GM12801 (cell line): ENCODE results near the gene CAMK1D.

ENCODE experiments used
- CTCF ChIP-seq: IDR thresholded peaks from one replicate; pipeline ENCODE4 v1.5.1; 2011; ENCODE audit warnings: control low read depth; ENCODE audit not compliant: insufficient read length; ENCODE audit errors: extremely low read depth

CAMK1D gene

GRCh38 chr10:12401466-12401865, 52.1 kb downstream of the CAMK1D start:
- no peak for TF ChIP-seq CTCF

DNA sequence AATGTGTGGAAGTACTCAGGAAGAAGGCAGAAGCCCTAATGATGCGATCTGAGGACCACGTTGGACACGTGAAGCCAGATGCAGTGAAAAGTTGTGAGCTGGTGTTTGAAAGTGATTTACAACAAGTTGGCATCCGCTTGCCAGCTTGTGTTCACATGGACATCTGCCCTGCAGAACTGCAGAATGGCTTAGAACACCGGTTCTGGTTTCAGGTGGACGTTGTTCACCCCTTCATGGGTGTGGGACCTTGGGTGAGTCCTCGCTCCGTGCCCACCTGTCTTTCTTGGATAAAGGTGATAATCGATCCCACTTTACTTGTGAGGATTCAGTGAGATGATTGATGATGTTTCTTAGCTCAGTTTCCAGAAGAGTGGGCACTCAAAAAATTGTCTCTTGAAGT, 53.8 kb downstream of the CAMK1D start:
- TF ChIP-seq CTCF, result no peak

- no peak for TF ChIP-seq CTCF
These were observed 56.3 kb downstream of the CAMK1D start for GRCh38 chr10:12405342-12406320.

GRCh38 chr10:12406764-12407400, 57.5 kb downstream of the CAMK1D start:
- no peak for TF ChIP-seq CTCF

DNA sequence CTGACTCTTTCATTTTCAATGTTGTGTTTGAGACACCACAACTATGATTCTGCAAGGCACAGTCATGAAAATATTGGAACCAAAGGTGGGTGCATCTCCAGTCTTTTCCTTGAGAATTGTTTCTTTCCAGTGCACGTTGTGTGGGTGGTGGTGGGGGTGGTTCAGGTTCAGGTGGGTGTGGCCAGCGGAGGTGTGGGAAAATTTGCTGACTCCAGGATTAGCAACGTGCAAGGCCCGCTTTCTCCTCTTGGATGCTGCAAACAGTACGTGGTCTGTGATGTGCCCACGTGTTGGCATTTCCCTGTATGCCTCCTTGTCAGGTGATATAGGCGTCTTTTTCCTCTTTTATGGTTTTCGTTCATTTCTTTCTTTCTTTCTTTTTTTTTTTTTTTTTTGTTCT, 59.1 kb downstream of the CAMK1D start:
- no peak for TF ChIP-seq CTCF

DNA sequence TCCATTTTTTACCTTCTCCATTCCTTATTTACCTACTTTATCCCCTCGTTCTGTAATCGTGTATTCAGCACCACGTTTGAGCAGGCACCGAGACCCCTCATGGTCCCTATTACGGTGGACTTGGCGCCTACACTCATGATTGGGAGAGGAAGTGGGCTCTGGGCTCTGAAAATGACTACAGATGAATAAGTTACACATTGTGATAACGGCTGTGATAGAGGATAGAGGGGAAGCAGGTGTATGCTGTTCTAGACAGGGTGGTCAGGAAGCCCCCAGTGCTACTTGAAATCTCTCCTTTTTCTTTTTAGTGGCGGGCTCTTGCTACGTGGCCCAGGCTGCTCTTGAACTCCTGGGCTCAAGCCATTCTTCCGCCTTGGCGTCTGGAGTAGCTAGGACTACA, 59.8 kb downstream of the CAMK1D start:
- TF ChIP-seq CTCF, result no peak

DNA sequence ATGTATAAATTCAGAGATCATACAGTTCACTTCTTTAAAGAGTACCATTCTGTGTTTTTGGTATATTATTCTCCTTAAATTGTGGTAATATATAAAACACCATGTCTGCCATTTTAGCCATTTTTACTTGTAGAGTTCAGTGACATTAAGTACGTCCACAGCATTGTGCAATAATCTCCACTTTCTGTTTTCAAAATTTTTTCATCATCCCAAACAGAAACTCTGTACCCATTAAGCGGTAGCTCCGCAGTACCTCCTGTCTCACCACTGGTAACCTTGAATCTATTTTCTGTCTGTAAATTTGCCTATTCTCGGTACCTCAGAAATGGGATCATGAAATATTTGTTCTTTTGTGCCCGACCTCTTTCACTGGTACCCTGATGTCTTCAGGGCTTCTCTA, 60.3 kb downstream of the CAMK1D start:
- no peak for TF ChIP-seq CTCF
